Retinal pigment epithelial cell (primary cell): ENCODE measurements around the gene ZNF318.
A peak's percentile ranks its signal among the peaks of the same experiment; 100 is the strongest.
"Not testable (repeated sequence)": the region's sequence is repeated elsewhere in the genome, so short reads cannot be mapped to it uniquely, and the experiment has no call there.

Experiments used
- DNase-seq: peaks from one replicate; pipeline ENCODE4 v3.0.0-alpha.2; 2010; ENCODE audit warnings: low read depth
- H3K4me3 ChIP-seq: 2 replicates; pipeline ENCODE4 v1.5.1; 2011; ENCODE audit warnings: mild to moderate bottlenecking, low read length, control low read depth, moderate library complexity
- TF ChIP-seq, protein P1 (sequence below): conservative IDR thresholded peaks from 2 replicates; pipeline ENCODE4 v1.5.1; 2011; ENCODE audit warnings: low read depth, low read length, control low read depth, inconsistent platforms

Gene ZNF318

DNA sequence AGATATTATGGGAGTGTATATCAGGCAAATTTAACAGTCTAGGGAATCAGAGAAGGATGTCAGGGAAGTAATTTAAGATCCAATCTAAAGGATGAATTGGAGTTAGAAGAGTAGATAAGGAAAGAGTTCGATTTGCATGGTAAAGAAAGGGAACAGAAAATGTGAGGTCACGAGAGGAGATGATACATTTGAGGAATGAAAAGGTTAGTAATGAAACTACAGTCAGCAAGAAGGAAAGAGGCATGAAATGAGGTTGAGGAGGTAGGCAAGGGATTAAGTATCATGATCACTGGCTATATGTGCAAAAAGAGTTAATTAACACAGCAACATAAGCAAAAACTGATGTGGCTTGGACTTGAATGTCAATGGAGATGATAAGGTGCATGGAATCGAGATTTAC is 22.4 kb downstream of the ZNF318 start:
- no peak for DNase-seq
- TF ChIP-seq, protein P1, sequence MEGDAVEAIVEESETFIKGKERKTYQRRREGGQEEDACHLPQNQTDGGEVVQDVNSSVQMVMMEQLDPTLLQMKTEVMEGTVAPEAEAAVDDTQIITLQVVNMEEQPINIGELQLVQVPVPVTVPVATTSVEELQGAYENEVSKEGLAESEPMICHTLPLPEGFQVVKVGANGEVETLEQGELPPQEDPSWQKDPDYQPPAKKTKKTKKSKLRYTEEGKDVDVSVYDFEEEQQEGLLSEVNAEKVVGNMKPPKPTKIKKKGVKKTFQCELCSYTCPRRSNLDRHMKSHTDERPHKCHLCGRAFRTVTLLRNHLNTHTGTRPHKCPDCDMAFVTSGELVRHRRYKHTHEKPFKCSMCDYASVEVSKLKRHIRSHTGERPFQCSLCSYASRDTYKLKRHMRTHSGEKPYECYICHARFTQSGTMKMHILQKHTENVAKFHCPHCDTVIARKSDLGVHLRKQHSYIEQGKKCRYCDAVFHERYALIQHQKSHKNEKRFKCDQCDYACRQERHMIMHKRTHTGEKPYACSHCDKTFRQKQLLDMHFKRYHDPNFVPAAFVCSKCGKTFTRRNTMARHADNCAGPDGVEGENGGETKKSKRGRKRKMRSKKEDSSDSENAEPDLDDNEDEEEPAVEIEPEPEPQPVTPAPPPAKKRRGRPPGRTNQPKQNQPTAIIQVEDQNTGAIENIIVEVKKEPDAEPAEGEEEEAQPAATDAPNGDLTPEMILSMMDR, result no peak
- no peak overlapping the region for H3K4me3 ChIP-seq

DNA sequence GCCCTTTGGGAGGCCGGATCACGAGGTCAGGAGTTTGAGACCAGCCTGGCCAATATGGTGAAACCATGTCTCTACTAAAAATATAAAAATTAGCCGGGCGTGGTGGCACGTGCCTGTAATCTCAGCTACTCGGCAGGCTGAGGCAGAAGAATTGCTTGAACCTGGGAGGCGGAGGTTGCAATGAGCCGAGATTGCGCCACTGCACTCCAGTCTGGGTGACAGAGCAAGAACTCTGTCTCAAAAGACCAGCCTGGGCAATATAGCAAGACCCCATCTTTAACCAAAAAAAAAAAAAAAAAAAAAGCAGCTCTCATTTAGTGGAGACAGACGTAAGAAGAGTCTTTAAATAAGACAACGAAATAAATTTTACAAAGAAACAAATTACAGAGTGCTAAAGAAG is 23.2 kb downstream of the ZNF318 start:
- DNase-seq, H3K4me3 ChIP-seq: not testable (repeated sequence)

DNA sequence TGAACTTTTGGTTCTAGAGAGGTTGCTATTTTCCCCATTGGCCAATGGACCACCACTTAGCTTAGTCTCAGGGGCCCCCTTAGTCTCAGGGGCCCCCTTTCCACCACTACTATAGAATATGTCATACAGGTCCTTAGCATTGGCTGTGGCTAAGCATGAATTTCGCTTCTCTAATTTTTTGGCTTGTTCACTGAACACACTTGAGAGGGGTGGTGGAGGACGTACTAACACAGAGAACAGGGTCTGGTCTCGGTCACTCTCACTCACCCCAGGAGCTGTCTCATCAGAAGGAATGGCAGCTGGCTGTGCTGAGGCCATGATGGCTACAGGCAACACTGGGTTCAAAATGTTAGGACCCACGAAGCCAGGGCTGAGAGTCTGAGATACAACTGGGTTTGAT is 30.3 kb downstream of the ZNF318 start:
- H3K4me3 ChIP-seq, result no peak overlapping the region
- no peak for DNase-seq
- TF ChIP-seq, protein P1, result no peak

- DNase-seq, result no peak
- no peak overlapping the region for H3K4me3 ChIP-seq
- TF ChIP-seq, protein P1, result no peak
Observed at GRCh38 chr6:43338243-43338642, 31.2 kb downstream of the ZNF318 start.

GRCh38 chr6:43336382-43336781 is 33.1 kb downstream of the ZNF318 start:
- H3K4me3 ChIP-seq, result no peak overlapping the region
- TF ChIP-seq, protein P1, result no peak
- DNase-seq, result no peak

DNA sequence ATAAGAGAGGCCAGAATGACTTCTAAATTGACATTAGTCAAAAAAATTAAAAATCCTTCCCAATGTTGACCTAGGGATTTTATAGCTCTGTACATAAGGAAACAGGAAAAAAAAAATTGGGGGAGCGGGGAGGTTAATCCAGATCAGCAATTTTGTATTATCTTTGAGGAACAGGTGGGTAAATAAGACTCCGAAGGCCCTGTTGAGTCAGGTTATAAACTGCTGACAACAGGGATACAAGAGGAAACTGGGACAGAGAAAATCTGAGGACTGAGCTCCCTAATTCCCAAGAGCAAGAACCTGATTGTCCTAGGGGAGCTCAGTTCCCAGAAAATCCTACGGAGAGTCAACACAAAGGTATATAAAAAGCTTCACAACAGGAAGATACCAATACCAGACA is 34.0 kb downstream of the ZNF318 start:
- TF ChIP-seq, protein P1, result no peak

GRCh38 chr6:43334466-43335095 is 34.9 kb downstream of the ZNF318 start:
- H3K4me3 ChIP-seq, result no peak overlapping the region
- peak; percentile 37 for DNase-seq
- TF ChIP-seq, protein P1, result peak; percentile 70

More for the DNA sequence above, 34.0 kb downstream of the ZNF318 start:
- no peak overlapping the region for H3K4me3 ChIP-seq
- DNase-seq, result no peak
